Duodenal mucosa (tissue), 2 donors: ENCODE measurements around the gene STT3B.

ENCODE experiments used
- H3K27ac ChIP-seq: one replicate; pipeline ENCODE4 v1.7.0; 2013; ENCODE audit warnings: low read depth, low read length
- H3K27me3 ChIP-seq, 2 donors: one replicate each; pipeline ENCODE4 v1.7.0; 2013; ENCODE audit warnings: low read length in 2 of 2, control low read depth in 1 of 2; ENCODE audit not compliant: insufficient read depth in 2 of 2, control insufficient read depth in 1 of 2
- H3K36me3 ChIP-seq, 2 donors: one replicate each; pipeline ENCODE4 v1.7.0; 2013; ENCODE audit warnings: low read length in 2 of 2, control low read depth in 1 of 2; ENCODE audit not compliant: insufficient read depth in 2 of 2, control insufficient read depth in 1 of 2
- H3K4me1 ChIP-seq, 2 donors: one replicate each; pipeline ENCODE4 v1.7.0; 2013; ENCODE audit warnings: low read length in 2 of 2, control low read depth in 1 of 2; ENCODE audit not compliant: insufficient read depth in 2 of 2, control insufficient read depth in 1 of 2
- H3K4me3 ChIP-seq, 2 donors: one replicate each; pipeline ENCODE4 v1.7.0; 2013; ENCODE audit warnings: low read length in 2 of 2, low read depth in 1 of 2
- H3K9ac ChIP-seq, 2 donors: one replicate each; pipeline ENCODE4 v1.7.0; 2013; ENCODE audit warnings: low read length in 2 of 2, low read depth in 1 of 2
- H3K9me3 ChIP-seq, 2 donors: one replicate each; pipeline ENCODE4 v1.7.0; 2013; ENCODE audit warnings: low read length in 2 of 2, control low read depth in 1 of 2; ENCODE audit not compliant: control insufficient read depth in 1 of 2

Gene STT3B

GRCh38 chr3:31625358-31625757 lies 92.6 kb downstream of the STT3B start:
- no peak overlapping the region for H3K27ac ChIP-seq
- no peak overlapping the region for H3K9ac ChIP-seq
- no peaks in the 10 kb centered on the region for H3K27me3 ChIP-seq
- no peaks in the 10 kb centered on the region for H3K4me1 ChIP-seq
- peaks cover 10 to 53% of the 10 kb centered on the region in 2 donors for H3K36me3 ChIP-seq
- H3K4me3 ChIP-seq: no peak overlapping the region
- no peaks in the 10 kb centered on the region for H3K9me3 ChIP-seq

- no peaks in the 10 kb centered on the region for H3K9me3 ChIP-seq
- no peaks in the 10 kb centered on the region for H3K4me1 ChIP-seq
- H3K36me3 ChIP-seq: peaks cover 20 to 40% of the 10 kb centered on the region in 2 donors
- no peak overlapping the region for H3K27ac ChIP-seq
- H3K4me3 ChIP-seq: no peak overlapping the region
- no peaks in the 10 kb centered on the region for H3K27me3 ChIP-seq
- no peak overlapping the region for H3K9ac ChIP-seq
Observed at GRCh38 chr3:31629054-31629453, 96.3 kb downstream of the STT3B start.

GRCh38 chr3:31634476-31634875 lies 101.8 kb downstream of the STT3B start:
- Histone ChIP-seq H3K9me3 (no peaks in the 10 kb centered on the region), H3K4me1 (peaks cover 5 to 16% of the 10 kb centered on the region in 2 donors), H3K4me3 (no peak overlapping the region), H3K27me3 (no peaks in the 10 kb centered on the region), H3K27ac (no peak overlapping the region), H3K9ac (no peak overlapping the region), H3K36me3 (peaks cover 17 to 25% of the 10 kb centered on the region in 2 donors)

GRCh38 chr3:31635545-31635944 lies 102.8 kb downstream of the STT3B start:
- no peak overlapping the region for H3K9ac ChIP-seq

GRCh38 chr3:31636049-31636448 lies 103.3 kb downstream of the STT3B start:
- H3K9ac ChIP-seq: no peak overlapping the region

More at GRCh38 chr3:31635545-31635944, 102.8 kb downstream of the STT3B start:
- Histone ChIP-seq H3K4me1 (peaks cover 5 to 16% of the 10 kb centered on the region in 2 donors), H3K4me3 (no peak overlapping the region), H3K27ac (no peak overlapping the region), H3K36me3 (peaks cover 14 to 15% of the 10 kb centered on the region in 2 donors), H3K27me3 (no peaks in the 10 kb centered on the region), H3K9me3 (no peaks in the 10 kb centered on the region)

GRCh38 chr3:31636694-31637442 lies 104.1 kb downstream of the STT3B start:
- Histone ChIP-seq H3K9me3 (no peaks in the 10 kb centered on the region), H3K9ac (no peak overlapping the region), H3K4me3 (no peak overlapping the region), H3K27ac (no peak overlapping the region), H3K36me3 (peaks cover 14 to 15% of the 10 kb centered on the region in 2 donors), H3K27me3 (no peaks in the 10 kb centered on the region), H3K4me1 (peaks cover 5 to 16% of the 10 kb centered on the region in 2 donors)

More at GRCh38 chr3:31636049-31636448, 103.3 kb downstream of the STT3B start:
- H3K36me3 ChIP-seq: peaks cover 14 to 15% of the 10 kb centered on the region in 2 donors
- peaks cover 5 to 16% of the 10 kb centered on the region in 2 donors for H3K4me1 ChIP-seq
- no peaks in the 10 kb centered on the region for H3K9me3 ChIP-seq
- H3K27ac ChIP-seq: no peak overlapping the region
- H3K4me3 ChIP-seq: no peak overlapping the region
- no peaks in the 10 kb centered on the region for H3K27me3 ChIP-seq

- H3K27ac ChIP-seq: no peak overlapping the region
- H3K4me1 ChIP-seq: peaks cover 5 to 16% of the 10 kb centered on the region in 2 donors
- H3K4me3 ChIP-seq: no peak overlapping the region
- no peak overlapping the region for H3K9ac ChIP-seq
- no peaks in the 10 kb centered on the region for H3K27me3 ChIP-seq
- peaks cover 5 to 9% of the 10 kb centered on the region in 2 donors for H3K36me3 ChIP-seq
- no peaks in the 10 kb centered on the region for H3K9me3 ChIP-seq
Observed at GRCh38 chr3:31639828-31640227, 107.1 kb downstream of the STT3B start.

GRCh38 chr3:31645256-31645655 lies 112.5 kb downstream of the STT3B start:
- Histone ChIP-seq H3K9me3 (peaks cover 18 to 19% of the 10 kb centered on the region in 2 donors), H3K9ac (no peak overlapping the region), H3K4me1 (no peaks in the 10 kb centered on the region), H3K36me3 (peaks cover 8 to 15% of the 10 kb centered on the region in 2 donors), H3K4me3 (no peak overlapping the region), H3K27me3 (no peaks in the 10 kb centered on the region), H3K27ac (no peak overlapping the region)

GRCh38 chr3:31648286-31648968 lies 115.7 kb downstream of the STT3B start:
- H3K9me3 ChIP-seq: peaks cover 30 to 36% of the 10 kb centered on the region in 2 donors
- no peak overlapping the region for H3K27ac ChIP-seq
- H3K36me3 ChIP-seq: peaks cover 8 to 15% of the 10 kb centered on the region in 2 donors
- no peaks in the 10 kb centered on the region for H3K27me3 ChIP-seq
- no peak overlapping the region for H3K9ac ChIP-seq
- H3K4me3 ChIP-seq: no peak overlapping the region
- no peaks in the 10 kb centered on the region for H3K4me1 ChIP-seq

- Histone ChIP-seq H3K9ac (no peak overlapping the region), H3K4me3 (no peak overlapping the region), H3K9me3 (peaks cover 48 to 70% of the 10 kb centered on the region in 2 donors), H3K36me3 (peaks cover 3 to 13% of the 10 kb centered on the region in 2 donors), H3K4me1 (no peaks in the 10 kb centered on the region), H3K27me3 (no peaks in the 10 kb centered on the region), H3K27ac (no peak overlapping the region)
Observed at GRCh38 chr3:31652296-31652695, 119.6 kb downstream of the STT3B start.
